ENCODE data around the gene LYRM4. TPM values are rescaled to one million over a fixed set of nuclear protein-coding genes. Genes with fewer than 3 reads are reported as not detected.

The LYRM4 gene
- polyA plus RNA-seq, 1 donor from 2014 or later, result 29.3 TPM

DNA sequence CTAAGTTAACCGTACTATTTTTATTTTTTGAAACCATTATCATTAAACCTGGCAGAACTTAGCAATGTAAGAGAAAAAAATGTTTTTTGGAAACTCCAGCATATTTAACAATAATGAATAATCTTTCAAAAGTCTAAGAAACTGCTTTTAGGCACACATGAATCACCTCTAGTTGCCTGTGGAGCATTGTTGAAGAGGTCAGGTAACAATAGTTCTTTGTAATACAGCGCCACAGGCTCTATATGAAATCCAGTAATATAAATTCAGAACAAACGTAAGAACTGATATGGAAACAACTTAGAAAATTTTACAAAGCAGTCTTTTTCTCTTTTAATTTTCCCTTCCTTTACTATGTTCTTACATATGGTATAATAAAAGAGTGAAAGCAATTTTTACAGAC lies 10.3 kb downstream of the LYRM4 start:
- Histone ChIP-seq H3K9me3 (ENCODE audit: low read length) (no peaks in the 10 kb centered on the region), H3K36me3 (ENCODE audit: insufficient read depth, low read length) (no peaks in the 10 kb centered on the region), H3K9me2 (ENCODE audit: insufficient read depth, low read length) (no peaks in the 10 kb centered on the region), H4K20me1 (ENCODE audit: insufficient read depth) (no peaks in the 10 kb centered on the region), H3F3A (ENCODE audit: insufficient read depth, low read length, poor library complexity, severe bottlenecking) (no peaks in the 10 kb centered on the region), H3K27me3 (ENCODE audit: insufficient read depth, low read depth, low read length) (no peaks in the 10 kb centered on the region), H2AFZ (ENCODE audit: low read depth, low read length) (no peak overlapping the region), H3K4me2 (ENCODE audit: low read length) (no peak overlapping the region), H3K27ac (ENCODE audit: low read length) (no peak overlapping the region), H3K9ac (ENCODE audit: low read length) (no peak overlapping the region), H3K4me3 (ENCODE audit: low read length) (no peak overlapping the region), H3K79me2 (replicated peaks; ENCODE audit: insufficient read depth, low read length) (no peaks in the 10 kb centered on the region)
- TF ChIP-seq EZH2 (IDR thresholded peaks at IDR 0.05; ENCODE audit: borderline replicate concordance, insufficient read depth, low read length, poor library complexity, severe bottlenecking), result no peak
- TF ChIP-seq SMC3 (conservative IDR thresholded peaks at IDR 0.05; ENCODE audit: poor library complexity), result no peak
- TF ChIP-seq, protein P1, sequence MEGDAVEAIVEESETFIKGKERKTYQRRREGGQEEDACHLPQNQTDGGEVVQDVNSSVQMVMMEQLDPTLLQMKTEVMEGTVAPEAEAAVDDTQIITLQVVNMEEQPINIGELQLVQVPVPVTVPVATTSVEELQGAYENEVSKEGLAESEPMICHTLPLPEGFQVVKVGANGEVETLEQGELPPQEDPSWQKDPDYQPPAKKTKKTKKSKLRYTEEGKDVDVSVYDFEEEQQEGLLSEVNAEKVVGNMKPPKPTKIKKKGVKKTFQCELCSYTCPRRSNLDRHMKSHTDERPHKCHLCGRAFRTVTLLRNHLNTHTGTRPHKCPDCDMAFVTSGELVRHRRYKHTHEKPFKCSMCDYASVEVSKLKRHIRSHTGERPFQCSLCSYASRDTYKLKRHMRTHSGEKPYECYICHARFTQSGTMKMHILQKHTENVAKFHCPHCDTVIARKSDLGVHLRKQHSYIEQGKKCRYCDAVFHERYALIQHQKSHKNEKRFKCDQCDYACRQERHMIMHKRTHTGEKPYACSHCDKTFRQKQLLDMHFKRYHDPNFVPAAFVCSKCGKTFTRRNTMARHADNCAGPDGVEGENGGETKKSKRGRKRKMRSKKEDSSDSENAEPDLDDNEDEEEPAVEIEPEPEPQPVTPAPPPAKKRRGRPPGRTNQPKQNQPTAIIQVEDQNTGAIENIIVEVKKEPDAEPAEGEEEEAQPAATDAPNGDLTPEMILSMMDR (IDR thresholded peaks at IDR 0.05; ENCODE audit: poor library complexity, severe bottlenecking), result no peak
- TF ChIP-seq MXI1 (conservative IDR thresholded peaks at IDR 0.05; ENCODE audit: poor library complexity, severe bottlenecking), result no peak
- TF ChIP-seq TAF1 (IDR thresholded peaks at IDR 0.05; ENCODE audit: low read depth), result no peak
- TF ChIP-seq POLR2AphosphoS5 (IDR thresholded peaks at IDR 0.05), result no peak
- TF ChIP-seq EP300 (conservative IDR thresholded peaks at IDR 0.05; ENCODE audit: poor library complexity, severe bottlenecking), result no peak
- TF ChIP-seq, protein P2, sequence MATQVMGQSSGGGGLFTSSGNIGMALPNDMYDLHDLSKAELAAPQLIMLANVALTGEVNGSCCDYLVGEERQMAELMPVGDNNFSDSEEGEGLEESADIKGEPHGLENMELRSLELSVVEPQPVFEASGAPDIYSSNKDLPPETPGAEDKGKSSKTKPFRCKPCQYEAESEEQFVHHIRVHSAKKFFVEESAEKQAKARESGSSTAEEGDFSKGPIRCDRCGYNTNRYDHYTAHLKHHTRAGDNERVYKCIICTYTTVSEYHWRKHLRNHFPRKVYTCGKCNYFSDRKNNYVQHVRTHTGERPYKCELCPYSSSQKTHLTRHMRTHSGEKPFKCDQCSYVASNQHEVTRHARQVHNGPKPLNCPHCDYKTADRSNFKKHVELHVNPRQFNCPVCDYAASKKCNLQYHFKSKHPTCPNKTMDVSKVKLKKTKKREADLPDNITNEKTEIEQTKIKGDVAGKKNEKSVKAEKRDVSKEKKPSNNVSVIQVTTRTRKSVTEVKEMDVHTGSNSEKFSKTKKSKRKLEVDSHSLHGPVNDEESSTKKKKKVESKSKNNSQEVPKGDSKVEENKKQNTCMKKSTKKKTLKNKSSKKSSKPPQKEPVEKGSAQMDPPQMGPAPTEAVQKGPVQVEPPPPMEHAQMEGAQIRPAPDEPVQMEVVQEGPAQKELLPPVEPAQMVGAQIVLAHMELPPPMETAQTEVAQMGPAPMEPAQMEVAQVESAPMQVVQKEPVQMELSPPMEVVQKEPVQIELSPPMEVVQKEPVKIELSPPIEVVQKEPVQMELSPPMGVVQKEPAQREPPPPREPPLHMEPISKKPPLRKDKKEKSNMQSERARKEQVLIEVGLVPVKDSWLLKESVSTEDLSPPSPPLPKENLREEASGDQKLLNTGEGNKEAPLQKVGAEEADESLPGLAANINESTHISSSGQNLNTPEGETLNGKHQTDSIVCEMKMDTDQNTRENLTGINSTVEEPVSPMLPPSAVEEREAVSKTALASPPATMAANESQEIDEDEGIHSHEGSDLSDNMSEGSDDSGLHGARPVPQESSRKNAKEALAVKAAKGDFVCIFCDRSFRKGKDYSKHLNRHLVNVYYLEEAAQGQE (IDR thresholded peaks at IDR 0.05; ENCODE audit: borderline replicate concordance), result no peak

DNA sequence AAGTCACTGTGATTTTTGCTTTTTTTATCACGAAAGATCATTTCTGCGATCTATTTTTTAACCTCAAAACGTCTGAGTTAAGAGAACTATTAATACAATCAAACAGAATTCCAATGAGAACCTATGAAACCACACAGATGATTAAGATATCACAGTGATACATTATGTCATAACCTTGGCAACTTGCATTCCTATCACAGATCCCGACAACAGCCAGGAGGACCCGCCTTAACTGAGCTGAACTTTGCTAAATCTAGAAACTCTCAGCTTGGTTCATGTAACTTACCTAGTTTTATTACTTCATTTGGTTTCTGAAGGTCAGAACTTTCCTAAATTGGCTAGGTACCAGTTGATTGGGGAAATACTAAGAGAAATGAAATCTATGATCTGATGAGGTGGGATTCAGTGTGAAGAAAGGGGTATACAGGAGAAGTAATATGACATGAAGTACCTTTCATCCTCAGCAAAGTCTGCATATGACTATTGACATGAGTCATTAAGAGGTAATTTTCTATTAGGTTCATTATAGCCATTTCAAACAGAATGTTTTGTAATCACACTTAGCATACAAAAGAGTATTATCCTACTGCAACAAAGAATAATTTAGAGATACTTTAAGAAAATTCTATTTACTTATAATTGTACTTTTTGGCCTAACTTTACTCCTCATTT lies 11.2 kb downstream of the LYRM4 start:
- TF ChIP-seq EP300 (conservative IDR thresholded peaks at IDR 0.05; ENCODE audit: poor library complexity, severe bottlenecking) (no peak), EZH2 (IDR thresholded peaks at IDR 0.05; ENCODE audit: borderline replicate concordance, insufficient read depth, low read length, poor library complexity, severe bottlenecking) (no peak), POLR2AphosphoS5 (IDR thresholded peaks at IDR 0.05) (no peak), SMC3 (conservative IDR thresholded peaks at IDR 0.05; ENCODE audit: poor library complexity) (no peak), RAD21 (conservative IDR thresholded peaks at IDR 0.05) (no peak), TAF1 (IDR thresholded peaks at IDR 0.05; ENCODE audit: low read depth) (no peak), MXI1 (conservative IDR thresholded peaks at IDR 0.05; ENCODE audit: poor library complexity, severe bottlenecking) (no peak)
- TF ChIP-seq, protein P2 (IDR thresholded peaks at IDR 0.05; ENCODE audit: borderline replicate concordance), result no peak
- TF ChIP-seq, protein P1 (IDR thresholded peaks at IDR 0.05; ENCODE audit: poor library complexity, severe bottlenecking), result no peak
- no peak overlapping the region for H2AFZ ChIP-seq (ENCODE audit: low read depth, low read length)
- no peaks in the 10 kb centered on the region for H3F3A ChIP-seq (ENCODE audit: insufficient read depth, low read length, poor library complexity, severe bottlenecking)
- no peaks in the 10 kb centered on the region for H4K20me1 ChIP-seq (ENCODE audit: insufficient read depth)
- H3K9ac ChIP-seq (ENCODE audit: low read length), result no peak overlapping the region
- no peaks in the 10 kb centered on the region for H3K27me3 ChIP-seq (ENCODE audit: insufficient read depth, low read depth, low read length)
- H3K9me3 ChIP-seq (ENCODE audit: low read length), result no peaks in the 10 kb centered on the region
- H3K79me2 ChIP-seq (replicated peaks; ENCODE audit: insufficient read depth, low read length), result no peaks in the 10 kb centered on the region
- H3K9me2 ChIP-seq (ENCODE audit: insufficient read depth, low read length), result no peaks in the 10 kb centered on the region
- H3K4me2 ChIP-seq (ENCODE audit: low read length), result no peak overlapping the region
- no peaks in the 10 kb centered on the region for H3K36me3 ChIP-seq (ENCODE audit: insufficient read depth, low read length)
- H3K27ac ChIP-seq (ENCODE audit: low read length), result no peak overlapping the region
- no peak overlapping the region for H3K4me3 ChIP-seq (ENCODE audit: low read length)

Measured in neural cell (in vitro differentiated cells).